Choroid plexus epithelial cell (primary cell): Measurements from ENCODE around the gene TIMELESS.
A peak's percentile ranks its signal among the peaks of the same experiment; 100 is the strongest.
"Not testable (repeated sequence)": the region's sequence is repeated elsewhere in the genome, so short reads cannot be mapped to it uniquely, and the experiment has no call there.

Experiments used
- DNase-seq: peaks from one replicate; pipeline ENCODE4 v3.0.0-alpha.2; 2010; ENCODE audit warnings: low read depth
- H3K4me3 ChIP-seq: 2 replicates; pipeline ENCODE4 v1.5.1; 2011; ENCODE audit warnings: low read depth, mild to moderate bottlenecking, control low read depth, low read length, moderate library complexity
- TF ChIP-seq, protein P1 (sequence below): conservative IDR thresholded peaks from 2 replicates; pipeline ENCODE4 v1.5.1; 2011; ENCODE audit warnings: low read depth, mild to moderate bottlenecking, control low read depth, inconsistent platforms, low read length, moderate library complexity

Gene TIMELESS

GRCh38 chr12:56417739-56418138, 31.5 kb downstream of the TIMELESS start:
- H3K4me3 ChIP-seq: no peak overlapping the region
- TF ChIP-seq, protein P1, sequence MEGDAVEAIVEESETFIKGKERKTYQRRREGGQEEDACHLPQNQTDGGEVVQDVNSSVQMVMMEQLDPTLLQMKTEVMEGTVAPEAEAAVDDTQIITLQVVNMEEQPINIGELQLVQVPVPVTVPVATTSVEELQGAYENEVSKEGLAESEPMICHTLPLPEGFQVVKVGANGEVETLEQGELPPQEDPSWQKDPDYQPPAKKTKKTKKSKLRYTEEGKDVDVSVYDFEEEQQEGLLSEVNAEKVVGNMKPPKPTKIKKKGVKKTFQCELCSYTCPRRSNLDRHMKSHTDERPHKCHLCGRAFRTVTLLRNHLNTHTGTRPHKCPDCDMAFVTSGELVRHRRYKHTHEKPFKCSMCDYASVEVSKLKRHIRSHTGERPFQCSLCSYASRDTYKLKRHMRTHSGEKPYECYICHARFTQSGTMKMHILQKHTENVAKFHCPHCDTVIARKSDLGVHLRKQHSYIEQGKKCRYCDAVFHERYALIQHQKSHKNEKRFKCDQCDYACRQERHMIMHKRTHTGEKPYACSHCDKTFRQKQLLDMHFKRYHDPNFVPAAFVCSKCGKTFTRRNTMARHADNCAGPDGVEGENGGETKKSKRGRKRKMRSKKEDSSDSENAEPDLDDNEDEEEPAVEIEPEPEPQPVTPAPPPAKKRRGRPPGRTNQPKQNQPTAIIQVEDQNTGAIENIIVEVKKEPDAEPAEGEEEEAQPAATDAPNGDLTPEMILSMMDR: no peak
- no peak for DNase-seq

- TF ChIP-seq, protein P1: no peak
- no peak overlapping the region for H3K4me3 ChIP-seq
- DNase-seq: no peak
These were observed 34.8 kb downstream of the TIMELESS start for GRCh38 chr12:56414401-56414800.

DNA sequence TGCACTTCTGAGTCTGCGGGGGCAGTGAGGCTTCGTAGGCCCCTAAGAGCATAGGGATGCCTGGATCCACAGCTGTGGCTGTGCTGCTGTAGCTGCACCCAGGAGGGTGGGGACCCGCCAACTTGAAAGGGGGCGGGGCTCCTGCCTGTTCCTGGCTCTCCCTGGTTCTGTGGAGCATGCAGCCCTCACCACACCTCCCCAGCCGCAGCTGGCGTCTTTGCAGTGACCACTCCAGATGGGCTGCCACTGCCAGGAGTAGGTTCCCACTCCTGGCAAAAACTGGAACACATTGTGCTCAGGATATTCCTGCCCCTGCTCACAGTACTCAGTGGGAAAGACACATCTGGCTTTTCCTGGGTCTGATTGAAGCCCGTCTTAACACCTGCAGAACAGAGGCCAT, 35.8 kb downstream of the TIMELESS start:
- H3K4me3 ChIP-seq: no peak overlapping the region
- DNase-seq: no peak
- TF ChIP-seq, protein P1: no peak

DNA sequence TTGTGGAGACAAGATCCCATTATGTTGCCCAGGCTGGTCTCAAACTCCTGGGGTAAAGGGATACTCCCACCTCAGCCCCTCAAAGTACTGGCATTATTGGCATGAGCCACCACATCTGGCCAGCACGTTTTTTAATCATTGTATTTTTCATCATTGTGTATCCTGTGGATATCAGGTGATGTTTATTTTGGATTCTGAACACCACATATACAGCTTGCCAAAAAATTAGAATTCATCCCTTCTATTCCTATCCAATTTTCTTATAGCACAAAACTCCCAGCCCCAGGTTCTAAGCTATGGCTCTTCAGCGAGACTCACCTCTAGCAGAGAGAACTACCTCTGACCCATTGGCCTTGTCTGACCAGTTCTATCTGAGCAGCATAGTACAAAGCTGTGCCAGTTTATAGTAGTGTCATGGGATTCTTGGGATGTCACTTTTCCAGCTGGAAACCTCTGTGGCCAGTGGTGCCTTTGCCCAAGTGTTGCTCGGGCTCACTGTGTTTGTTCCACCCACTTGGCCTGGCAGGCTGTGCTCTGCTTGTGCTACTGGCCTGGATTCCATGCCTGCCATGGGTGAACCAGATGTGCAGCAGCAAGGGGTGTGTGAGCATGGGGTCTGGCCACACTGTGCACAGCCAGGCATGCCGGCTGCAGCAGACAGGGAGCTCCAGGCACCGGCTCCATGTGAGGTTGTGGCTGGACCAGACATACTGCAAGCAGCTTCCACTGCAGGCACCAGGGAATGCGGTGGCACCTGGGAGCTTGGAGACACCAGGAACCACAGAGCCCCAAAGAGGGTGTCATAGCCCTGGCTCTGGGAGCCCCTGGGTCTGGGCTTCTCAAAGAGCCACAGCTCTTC, 37.2 kb downstream of the TIMELESS start:
- TF ChIP-seq, protein P1: no peak
- DNase-seq: peak; percentile 4
- H3K4me3 ChIP-seq: no peak overlapping the region

DNA sequence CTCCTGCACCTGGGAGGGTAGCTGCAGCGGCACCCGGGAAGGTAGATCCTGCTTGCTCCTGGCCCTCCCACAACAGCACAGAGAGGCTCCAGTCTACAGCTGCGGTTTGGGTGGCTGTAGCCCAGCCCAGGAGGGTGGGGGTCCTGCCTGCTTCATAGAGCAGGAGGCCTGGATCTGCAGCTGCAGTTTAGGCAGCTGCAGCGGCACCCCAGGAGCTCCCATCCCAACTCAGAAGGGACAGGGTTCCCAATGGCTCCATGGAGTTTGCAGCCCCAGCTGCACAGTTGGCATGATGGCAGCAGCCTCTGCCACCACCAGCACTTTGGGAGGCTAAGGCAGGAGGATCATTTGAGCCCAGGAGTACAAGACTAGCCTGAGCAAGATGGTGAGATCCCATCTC, 38.5 kb downstream of the TIMELESS start:
- TF ChIP-seq, protein P1: no peak
- H3K4me3 ChIP-seq: no peak overlapping the region
- DNase-seq: no peak

- DNase-seq: no peak
- TF ChIP-seq, protein P1: no peak
- H3K4me3 ChIP-seq: no peak overlapping the region
These were observed 40.3 kb downstream of the TIMELESS start for GRCh38 chr12:56408799-56409417.

- not testable (repeated sequence) for DNase-seq, H3K4me3 ChIP-seq
These were observed 45.0 kb downstream of the TIMELESS start for GRCh38 chr12:56404227-56404626.

GRCh38 chr12:56401612-56402011, 47.6 kb downstream of the TIMELESS start:
- DNase-seq: not testable (repeated sequence)

DNA sequence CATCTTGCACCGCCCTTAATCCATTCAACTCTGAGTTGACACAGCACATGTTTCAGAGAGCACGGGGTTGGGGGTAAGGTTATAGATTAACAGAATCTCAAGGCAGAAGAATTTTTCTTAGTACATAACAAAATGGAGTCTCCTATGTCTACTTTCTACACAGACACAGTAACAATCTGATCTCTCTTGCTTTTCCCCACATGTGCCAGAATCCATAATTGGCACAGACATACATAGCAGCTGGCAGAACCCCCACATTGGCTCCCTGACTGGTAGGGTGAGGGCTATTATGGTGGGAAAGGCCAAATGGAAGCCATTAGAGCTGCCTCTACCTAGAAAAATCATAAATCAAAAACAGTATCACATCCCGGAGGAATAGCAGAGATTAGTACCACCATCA, 48.1 kb downstream of the TIMELESS start:
- H3K4me3 ChIP-seq, DNase-seq: not testable (repeated sequence)

More at GRCh38 chr12:56401612-56402011, 47.6 kb downstream of the TIMELESS start:
- not testable (repeated sequence) for H3K4me3 ChIP-seq

- not testable (repeated sequence) for DNase-seq
These were observed 49.8 kb downstream of the TIMELESS start for GRCh38 chr12:56399466-56399865.

More at GRCh38 chr12:56399466-56399865, 49.8 kb downstream of the TIMELESS start:
- H3K4me3 ChIP-seq: not testable (repeated sequence)
